SK-N-SH (cell line): ENCODE data around the gene DGCR6L. TPM values are rescaled to one million over a fixed set of nuclear protein-coding genes. Genes with fewer than 3 reads are reported as not detected.
"Not testable (repeated sequence)": the region's sequence is repeated elsewhere in the genome, so short reads cannot be mapped to it uniquely, and the experiment has no call there.

ENCODE experiments used
- CTCF ChIA-PET: fragments of 300-600, 350-600 bp; formaldehyde crosslinking; extraction: SDS; loops from one replicate; lab custom pipeline; 2021; lab: Yijun Ruan, JAX
- POLR2A ChIA-PET: fragments of 350-600 bp; sonication (Branson Sonifier 250); formaldehyde crosslinking; extraction: SDS; loops from one replicate; lab custom pipeline; 2020; ENCODE audit warnings: antibody characterized with exemption, inconsistent platforms; lab: Yijun Ruan, JAX
- DNase-seq: peaks from one replicate; pipeline ENCODE4 v3.0.0; 2012
- H2AFZ ChIP-seq: fragments of 200-600 bp; sonication (generic); 2 replicates; pipeline ENCODE4 v1.8.1; 2016; ENCODE audit warnings: antibody characterized with exemption, mild to moderate bottlenecking, low read depth
- H3F3A ChIP-seq: fragments of 200-600 bp; sonication (generic); replicated peaks from 2 replicates; pipeline ENCODE3; 2016; ENCODE audit warnings: antibody characterized with exemption, mild to moderate bottlenecking; ENCODE audit not compliant: insufficient read depth
- H3K27ac ChIP-seq, 2 experiments: fragments of 200-500 bp in 1 of 2; fragments of 200-600 bp in 1 of 2; sonication (Bioruptor generic) in 1 of 2; sonication (generic), shearing (Covaris generic) in 1 of 2; 2 replicates each; pipeline versions ENCODE4 v1.5.1 to v1.6.1; 2014 to 2016; ENCODE audit warnings: low read depth in 2 of 2, inconsistent platforms in 1 of 2, low read length in 1 of 2, mild to moderate bottlenecking in 1 of 2, mixed read lengths in 1 of 2
- H3K27me3 ChIP-seq: fragments of 200-600 bp; sonication (generic), shearing (Covaris generic); 2 replicates; pipeline ENCODE4 v1.6.1; 2016; ENCODE audit warnings: mixed run types; ENCODE audit not compliant: insufficient read depth
- H3K36me3 ChIP-seq, 2 experiments: fragments of 200-500 bp in 1 of 2; fragments of 200-600 bp in 1 of 2; sonication (Bioruptor generic) in 1 of 2; sonication (generic) in 1 of 2; replicated peaks in 1 of 2; 2 replicates each; pipeline versions ENCODE3 to v1.5.1; 2014 to 2016; ENCODE audit warnings: low read length in 1 of 2, mild to moderate bottlenecking in 1 of 2; ENCODE audit not compliant: insufficient read depth in 2 of 2, control insufficient read depth in 1 of 2
- H3K4me1 ChIP-seq, 2 experiments: fragments of 200-500 bp in 1 of 2; fragments of 200-600 bp in 1 of 2; sonication (Bioruptor generic) in 1 of 2; sonication (generic), shearing (Covaris generic) in 1 of 2; 2 replicates each; pipeline versions ENCODE4 v1.5.1 to v1.6.1; 2014 to 2016; ENCODE audit warnings: low read depth in 1 of 2, low read length in 1 of 2, mixed run types in 1 of 2; ENCODE audit not compliant: insufficient read depth in 2 of 2, control insufficient read depth in 1 of 2
- H3K4me2 ChIP-seq: fragments of 200-600 bp; sonication (generic), shearing (Covaris generic); 2 replicates; pipeline ENCODE4 v1.6.1; 2017; ENCODE audit warnings: mixed run types
- H3K4me3 ChIP-seq, 2 experiments: fragments of 200-500 bp in 1 of 2; fragments of 200-600 bp in 1 of 2; sonication (Bioruptor generic) in 1 of 2; sonication (generic), shearing (Covaris generic) in 1 of 2; 2 replicates each; pipeline versions ENCODE4 v1.5.1 to v1.8.1; 2014 to 2016; ENCODE audit warnings: low read depth in 2 of 2, inconsistent platforms in 1 of 2, low read length in 1 of 2, mild to moderate bottlenecking in 1 of 2, mixed read lengths in 1 of 2, moderate library complexity in 1 of 2
- H3K79me2 ChIP-seq: fragments of 200-600 bp; sonication (generic); 2 replicates; pipeline ENCODE4 v1.8.1; 2017; ENCODE audit warnings: mild to moderate bottlenecking; ENCODE audit not compliant: insufficient read depth
- H3K9ac ChIP-seq: fragments of 200-600 bp; sonication (generic); 2 replicates; pipeline ENCODE4 v1.6.1; 2017; ENCODE audit warnings: mixed run types
- H3K9me2 ChIP-seq: fragments of 200-600 bp; sonication (generic); 2 replicates; pipeline ENCODE4 v1.6.1; 2017; ENCODE audit warnings: mixed run types
- H3K9me3 ChIP-seq: fragments of 200-600 bp; sonication (generic); 2 replicates; pipeline ENCODE4 v1.6.1; 2017; ENCODE audit warnings: mixed run types, mild to moderate bottlenecking, moderate library complexity
- H4K20me1 ChIP-seq: fragments of 200-600 bp; sonication (generic); 2 replicates; pipeline ENCODE4 v1.6.1; 2017; ENCODE audit warnings: mild to moderate bottlenecking, mixed run types; ENCODE audit not compliant: insufficient read depth
- EP300 ChIP-seq, 2 experiments: IDR thresholded peaks; 2 replicates each; pipeline versions ENCODE4 v1.4.0 to v1.6.1; 2012; ENCODE audit warnings: borderline replicate concordance in 1 of 2, low read depth in 1 of 2, low read length in 1 of 2
- EZH2phosphoT487 ChIP-seq: fragments of 200-600 bp; sonication (generic); IDR thresholded peaks from 2 replicates; pipeline ENCODE4 v1.6.1; 2017; ENCODE audit warnings: low read depth, mixed run types, mild to moderate bottlenecking, antibody characterized with exemption, moderate library complexity, borderline replicate concordance
- GABPA ChIP-seq: IDR thresholded peaks from 2 replicates; pipeline ENCODE4 v1.4.0; 2012; ENCODE audit warnings: low read depth, mild to moderate bottlenecking
- GATA2 ChIP-seq: sonication (generic); formaldehyde crosslinking; IDR thresholded peaks from 2 replicates; pipeline ENCODE4 v1.5.0; 2020; ENCODE audit warnings: mild to moderate bottlenecking, missing genetic modification reagents
- JUND ChIP-seq: IDR thresholded peaks from 2 replicates; pipeline ENCODE4 v1.4.0; 2012
- MEF2A ChIP-seq: IDR thresholded peaks from 2 replicates; pipeline ENCODE4 v1.4.0; 2012; ENCODE audit warnings: low read depth, borderline replicate concordance
- PBX3 ChIP-seq: IDR thresholded peaks from 2 replicates; pipeline ENCODE4; 2012
- POLR2AphosphoS5 ChIP-seq: IDR thresholded peaks from 2 replicates; pipeline ENCODE4 v1.6.1; 2012; ENCODE audit warnings: low read depth, low read length
- RAD21 ChIP-seq: IDR thresholded peaks from 2 replicates; pipeline ENCODE4 v1.6.1; 2012; ENCODE audit warnings: mild to moderate bottlenecking, low read length
- RCOR1 ChIP-seq: fragments of 150-350 bp; IDR thresholded peaks from 2 replicates; pipeline ENCODE4 v1.6.1; 2017; ENCODE audit warnings: antibody characterized with exemption, low read length
- REST ChIP-seq: IDR thresholded peaks from 2 replicates; pipeline ENCODE4 v1.6.1; 2012; ENCODE audit warnings: mild to moderate bottlenecking, low read depth, low read length, moderate library complexity
- RFX5 ChIP-seq: IDR thresholded peaks from 2 replicates; pipeline ENCODE4 v1.6.1; 2012; ENCODE audit warnings: mild to moderate bottlenecking, improper control_type of control experiment, low read length
- SIN3A ChIP-seq: IDR thresholded peaks from 2 replicates; pipeline ENCODE4 v1.6.1; 2012; ENCODE audit warnings: low read depth, mild to moderate bottlenecking, low read length, moderate library complexity, borderline replicate concordance
- TCF12 ChIP-seq: IDR thresholded peaks from 2 replicates; pipeline ENCODE4 v1.4.0; 2012
- USF2 ChIP-seq: fragments of 150-350 bp; IDR thresholded peaks from 2 replicates; pipeline ENCODE4 v1.6.1; 2017; ENCODE audit warnings: antibody characterized with exemption, low read length, low read depth, borderline replicate concordance
- YY1 ChIP-seq: IDR thresholded peaks from 2 replicates; pipeline ENCODE4 v1.4.0; 2012; ENCODE audit warnings: low read depth, mild to moderate bottlenecking
- WGBS: methylation state at CpG from one replicate; pipeline ENCODE4 v1.1.6; 2017; ENCODE audit warnings: low lambda C conversion rate; 5-methylcytosine and 5-hydroxymethylcytosine counted together
- polyA plus RNA-seq, 3 experiments: library from polyadenylated mRNA; depleted of rRNA; stranded (reverse); fragments of >200 nt; gene quantifications; 2 replicates each; pipeline ENCODE4 v1.2.3, GENCODE V29; 2012
- TF ChIP-seq, protein P1 (sequence below): IDR thresholded peaks from 2 replicates; pipeline ENCODE4 v1.4.0; 2012; ENCODE audit warnings: low read depth, borderline replicate concordance
- TF ChIP-seq, protein P2 (sequence below): IDR thresholded peaks from 2 replicates; pipeline ENCODE4 v1.4.0; 2012; ENCODE audit warnings: low read depth

Gene DGCR6L
- polyA plus RNA-seq, 1 of the 3 experiments (the other 2 are of a cell fraction), result 59.8 TPM

GRCh38 chr22:20355939-20356636 is 36.2 kb upstream of the DGCR6L start:
- 93% methylated on average over 97 of the region's 98 CpGs for WGBS

GRCh38 chr22:20354238-20354975 is 34.5 kb upstream of the DGCR6L start:
- H3K36me3 ChIP-seq, result no peaks in the 10 kb centered on the region
- no peak overlapping the region for H3K4me2 ChIP-seq
- H2AFZ ChIP-seq, result no peak overlapping the region
- no peak for DNase-seq
- H3K4me1 ChIP-seq, result no peaks in the 10 kb centered on the region
- ChIA-PET CTCF (no interaction called here), POLR2A (no interaction called here)
- no peaks in the 10 kb centered on the region for H3F3A ChIP-seq
- H4K20me1 ChIP-seq, result no peaks in the 10 kb centered on the region
- no peaks in the 10 kb centered on the region for H3K9me2 ChIP-seq
- no peaks in the 10 kb centered on the region for H3K79me2 ChIP-seq
- no peaks in the 10 kb centered on the region for H3K9me3 ChIP-seq
- H3K27me3 ChIP-seq, result no peaks in the 10 kb centered on the region
- H3K9ac ChIP-seq, result no peak overlapping the region
- 88% methylated on average over 81 of the region's 81 CpGs for WGBS
- no peak for TF ChIP-seq POLR2AphosphoS5
- no peak for TF ChIP-seq EZH2phosphoT487
- no peak for TF ChIP-seq REST
- TF ChIP-seq, protein P1, sequence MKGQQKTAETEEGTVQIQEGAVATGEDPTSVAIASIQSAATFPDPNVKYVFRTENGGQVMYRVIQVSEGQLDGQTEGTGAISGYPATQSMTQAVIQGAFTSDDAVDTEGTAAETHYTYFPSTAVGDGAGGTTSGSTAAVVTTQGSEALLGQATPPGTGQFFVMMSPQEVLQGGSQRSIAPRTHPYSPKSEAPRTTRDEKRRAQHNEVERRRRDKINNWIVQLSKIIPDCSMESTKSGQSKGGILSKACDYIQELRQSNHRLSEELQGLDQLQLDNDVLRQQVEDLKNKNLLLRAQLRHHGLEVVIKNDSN, result no peak
- no peak for TF ChIP-seq RAD21
- no peak for TF ChIP-seq PBX3
- no peak for TF ChIP-seq SIN3A
- TF ChIP-seq TCF12, result no peak
- TF ChIP-seq EP300 (IDR thresholded peaks at IDR 0.05; ENCODE audit: borderline replicate concordance in 1 of 2, low read depth in 1 of 2, low read length in 1 of 2), result no peak
- TF ChIP-seq RCOR1, result no peak
- TF ChIP-seq JUND, result no peak
- no peak for TF ChIP-seq GATA2 (CRISPR knock-in tag)
- no peak for TF ChIP-seq RFX5
- TF ChIP-seq USF2, result no peak
- TF ChIP-seq YY1, result no peak
- TF ChIP-seq, protein P2, sequence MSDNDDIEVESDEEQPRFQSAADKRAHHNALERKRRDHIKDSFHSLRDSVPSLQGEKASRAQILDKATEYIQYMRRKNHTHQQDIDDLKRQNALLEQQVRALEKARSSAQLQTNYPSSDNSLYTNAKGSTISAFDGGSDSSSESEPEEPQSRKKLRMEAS, result no peak
- TF ChIP-seq MEF2A, result no peak
- TF ChIP-seq GABPA, result no peak
- TF ChIP-seq, all 33 proteins: peak for 0
- Histone ChIP-seq H3K27ac (no peak overlapping the region), H3K4me3 (no peak overlapping the region)

More at GRCh38 chr22:20355939-20356636, 36.2 kb upstream of the DGCR6L start:
- H3K4me1 ChIP-seq, H4K20me1 ChIP-seq, H3K9me2 ChIP-seq, H2AFZ ChIP-seq, H3K9ac ChIP-seq, H3K27ac ChIP-seq, H3K36me3 ChIP-seq, H3K4me3 ChIP-seq, H3K4me2 ChIP-seq, CTCF ChIA-PET, H3K9me3 ChIP-seq, DNase-seq, H3F3A ChIP-seq, H3K27me3 ChIP-seq, POLR2A ChIA-PET, H3K79me2 ChIP-seq: not testable (repeated sequence)
